Measurements from ENCODE around the gene BCL2.

Gene BCL2

GRCh38 chr18:63090334-63090733 is 229.2 kb downstream of the BCL2 start:
- H2AFZ ChIP-seq (ENCODE audit: low read depth, low read length) = no peak overlapping the region

GRCh38 chr18:63089041-63089440 is 230.5 kb downstream of the BCL2 start:
- Histone ChIP-seq H3K4me3 (ENCODE audit: low read length) (no peak overlapping the region), H3K36me3 (replicated peaks; ENCODE audit: low read depth, low read length) (no peaks in the 10 kb centered on the region), H3K27me3 (ENCODE audit: low read depth, low read length) (peaks cover 47% of the 10 kb centered on the region), H2AFZ (ENCODE audit: low read depth, low read length) (no peak overlapping the region), H3K9ac (ENCODE audit: low read length) (no peak overlapping the region), H4K20me1 (ENCODE audit: insufficient read depth, low read length) (no peaks in the 10 kb centered on the region), H3K27ac (ENCODE audit: low read length) (no peak overlapping the region), H3K79me2 (ENCODE audit: low read length) (no peaks in the 10 kb centered on the region), H3K9me3 (ENCODE audit: insufficient read depth, low read length) (no peaks in the 10 kb centered on the region), H3K4me2 (ENCODE audit: low read length) (no peak overlapping the region), H3K4me1 (ENCODE audit: low read length) (peaks cover 5% of the 10 kb centered on the region; the same call in 1 of the 2 replicates)
- TF ChIP-seq, protein P1, sequence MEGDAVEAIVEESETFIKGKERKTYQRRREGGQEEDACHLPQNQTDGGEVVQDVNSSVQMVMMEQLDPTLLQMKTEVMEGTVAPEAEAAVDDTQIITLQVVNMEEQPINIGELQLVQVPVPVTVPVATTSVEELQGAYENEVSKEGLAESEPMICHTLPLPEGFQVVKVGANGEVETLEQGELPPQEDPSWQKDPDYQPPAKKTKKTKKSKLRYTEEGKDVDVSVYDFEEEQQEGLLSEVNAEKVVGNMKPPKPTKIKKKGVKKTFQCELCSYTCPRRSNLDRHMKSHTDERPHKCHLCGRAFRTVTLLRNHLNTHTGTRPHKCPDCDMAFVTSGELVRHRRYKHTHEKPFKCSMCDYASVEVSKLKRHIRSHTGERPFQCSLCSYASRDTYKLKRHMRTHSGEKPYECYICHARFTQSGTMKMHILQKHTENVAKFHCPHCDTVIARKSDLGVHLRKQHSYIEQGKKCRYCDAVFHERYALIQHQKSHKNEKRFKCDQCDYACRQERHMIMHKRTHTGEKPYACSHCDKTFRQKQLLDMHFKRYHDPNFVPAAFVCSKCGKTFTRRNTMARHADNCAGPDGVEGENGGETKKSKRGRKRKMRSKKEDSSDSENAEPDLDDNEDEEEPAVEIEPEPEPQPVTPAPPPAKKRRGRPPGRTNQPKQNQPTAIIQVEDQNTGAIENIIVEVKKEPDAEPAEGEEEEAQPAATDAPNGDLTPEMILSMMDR (IDR thresholded peaks at IDR 0.05; ENCODE audit: low read depth, low read length) = no peak
- TF ChIP-seq EZH2phosphoT487 (IDR thresholded peaks at IDR 0.05; ENCODE audit: low read depth) = no peak

More at GRCh38 chr18:63090334-63090733, 229.2 kb downstream of the BCL2 start:
- Histone ChIP-seq H3K4me3 (ENCODE audit: low read length) (no peak overlapping the region), H3K9me3 (ENCODE audit: insufficient read depth, low read length) (no peaks in the 10 kb centered on the region), H3K4me1 (ENCODE audit: low read length) (peaks cover 8% of the 10 kb centered on the region), H3K27me3 (ENCODE audit: low read depth, low read length) (peaks cover 49% of the 10 kb centered on the region), H3K79me2 (ENCODE audit: low read length) (no peaks in the 10 kb centered on the region), H3K9ac (ENCODE audit: low read length) (no peak overlapping the region), H3K4me2 (ENCODE audit: low read length) (no peak overlapping the region), H3K36me3 (replicated peaks; ENCODE audit: low read depth, low read length) (no peaks in the 10 kb centered on the region), H3K27ac (ENCODE audit: low read length) (no peak overlapping the region), H4K20me1 (ENCODE audit: insufficient read depth, low read length) (no peaks in the 10 kb centered on the region)
- TF ChIP-seq, protein P1 (IDR thresholded peaks at IDR 0.05; ENCODE audit: low read depth, low read length) = no peak
- no peak for TF ChIP-seq EZH2phosphoT487 (IDR thresholded peaks at IDR 0.05; ENCODE audit: low read depth)

DNA sequence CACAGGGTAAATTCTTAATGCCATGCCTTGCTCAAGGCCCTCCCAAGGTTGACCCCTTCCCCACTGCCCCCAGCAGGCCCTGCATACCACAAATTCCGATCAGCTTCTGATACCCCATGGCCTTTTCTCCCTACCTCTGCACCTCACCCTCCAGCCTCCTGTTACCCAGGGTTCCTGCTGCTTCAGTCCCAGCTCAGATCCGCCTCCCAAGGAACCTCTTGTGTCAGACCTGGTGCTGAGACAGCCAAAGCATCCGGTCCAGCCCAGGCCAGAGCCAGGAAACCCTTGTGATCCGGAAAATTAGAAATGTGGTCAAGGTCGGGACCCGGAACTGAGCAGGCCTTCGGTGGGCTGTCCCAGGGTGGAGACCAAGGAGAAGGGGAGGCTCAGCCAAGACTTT is 231.3 kb downstream of the BCL2 start:
- TF ChIP-seq, protein P1 (IDR thresholded peaks at IDR 0.05; ENCODE audit: low read depth, low read length) = no peak
- TF ChIP-seq EZH2phosphoT487 (IDR thresholded peaks at IDR 0.05; ENCODE audit: low read depth) = no peak
- no peaks in the 10 kb centered on the region for H4K20me1 ChIP-seq (ENCODE audit: insufficient read depth, low read length)
- no peak overlapping the region for H2AFZ ChIP-seq (ENCODE audit: low read depth, low read length)
- H3K27ac ChIP-seq (ENCODE audit: low read length) = no peak overlapping the region
- H3K9me3 ChIP-seq (ENCODE audit: insufficient read depth, low read length) = no peaks in the 10 kb centered on the region
- no peak overlapping the region for H3K4me2 ChIP-seq (ENCODE audit: low read length)
- no peaks in the 10 kb centered on the region for H3K79me2 ChIP-seq (ENCODE audit: low read length)
- no peaks in the 10 kb centered on the region for H3K36me3 ChIP-seq (replicated peaks; ENCODE audit: low read depth, low read length)
- H3K9ac ChIP-seq (ENCODE audit: low read length) = no peak overlapping the region
- H3K27me3 ChIP-seq (ENCODE audit: low read depth, low read length) = peaks cover 51% of the 10 kb centered on the region
- H3K4me1 ChIP-seq (ENCODE audit: low read length) = peaks cover 7% of the 10 kb centered on the region
- no peak overlapping the region for H3K4me3 ChIP-seq (ENCODE audit: low read length)

DNA sequence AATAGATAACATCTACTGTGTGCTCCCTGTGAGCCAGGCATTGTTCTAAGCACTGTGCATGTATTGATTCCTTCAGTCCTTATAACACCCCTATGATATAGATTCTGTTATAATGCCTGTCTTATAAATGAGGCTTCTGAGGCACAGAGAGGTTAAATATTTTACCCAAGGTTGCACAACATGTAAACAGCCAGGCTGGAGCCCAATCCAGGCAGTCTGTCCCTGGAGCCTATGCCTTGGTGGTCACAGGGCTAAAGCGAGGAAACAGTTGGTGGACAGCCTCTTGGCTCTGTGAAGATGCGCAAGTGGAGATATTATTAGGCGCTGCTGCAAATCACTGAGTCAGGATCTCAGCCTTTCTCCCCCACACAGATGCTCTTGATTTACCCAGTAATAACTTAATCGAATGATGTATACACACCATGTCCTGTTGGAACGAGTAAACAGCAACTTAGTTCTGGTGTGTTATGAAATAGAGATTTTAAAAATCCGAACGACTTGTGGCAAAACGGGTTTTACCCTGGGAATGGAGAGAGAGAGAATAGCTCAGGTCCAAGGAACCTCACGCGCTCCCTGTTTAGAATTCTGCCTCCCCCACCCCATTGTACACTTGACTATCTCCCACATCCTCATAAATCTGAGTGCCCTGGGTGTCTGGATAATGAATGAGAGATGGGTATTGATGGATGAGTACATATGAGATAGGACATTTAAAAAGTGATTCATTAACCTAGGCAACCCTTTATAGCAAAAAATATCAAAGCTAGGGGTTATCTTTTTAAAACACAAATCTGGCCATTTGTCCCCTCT is 231.9 kb downstream of the BCL2 start:
- H3K9me3 ChIP-seq (ENCODE audit: insufficient read depth, low read length) = peaks cover 3% of the 10 kb centered on the region; the same call in 1 of the 2 replicates
- TF ChIP-seq EZH2phosphoT487 (IDR thresholded peaks at IDR 0.05; ENCODE audit: low read depth) = no peak
- TF ChIP-seq, protein P1 (IDR thresholded peaks at IDR 0.05; ENCODE audit: low read depth, low read length) = no peak
- peaks cover 12% of the 10 kb centered on the region for H3K4me1 ChIP-seq (ENCODE audit: low read length)
- no peak overlapping the region for H2AFZ ChIP-seq (ENCODE audit: low read depth, low read length)
- no peaks in the 10 kb centered on the region for H4K20me1 ChIP-seq (ENCODE audit: insufficient read depth, low read length)
- no peak overlapping the region for H3K9ac ChIP-seq (ENCODE audit: low read length)
- H3K36me3 ChIP-seq (replicated peaks; ENCODE audit: low read depth, low read length) = no peaks in the 10 kb centered on the region
- H3K79me2 ChIP-seq (ENCODE audit: low read length) = no peaks in the 10 kb centered on the region
- no peak overlapping the region for H3K27ac ChIP-seq (ENCODE audit: low read length)
- peaks cover 57% of the 10 kb centered on the region for H3K27me3 ChIP-seq (ENCODE audit: low read depth, low read length)
- H3K4me3 ChIP-seq (ENCODE audit: low read length) = no peak overlapping the region
- H3K4me2 ChIP-seq (ENCODE audit: low read length) = no peak overlapping the region
